Type B pancreatic cell (in vitro differentiated cells): ENCODE data around the gene GOT2. TPM values are rescaled to one million over a fixed set of nuclear protein-coding genes. Genes with fewer than 3 reads are reported as not detected.

Experiments
- DNase-seq: peaks from one replicate; pipeline ENCODE4 v3.0.0; 2021; ENCODE audit warnings: mixed read lengths; ENCODE audit not compliant: unreplicated experiment; ENCODE audit errors: extremely low spot score
- H3K27ac Mint-ChIP-seq: 2 replicates; pipeline ENCODE4 v1.8.0; 2021; ENCODE audit warnings: mild to moderate bottlenecking, mixed read lengths
- H3K27me3 Mint-ChIP-seq: 2 replicates; pipeline ENCODE4 v1.8.0; 2021; ENCODE audit warnings: mixed read lengths
- H3K36me3 Mint-ChIP-seq: 2 replicates; pipeline ENCODE4 v1.8.0; 2021; ENCODE audit warnings: mixed read lengths
- H3K4me1 Mint-ChIP-seq: one replicate; pipeline ENCODE4 v1.8.0; 2021; ENCODE audit warnings: mixed read lengths; ENCODE audit not compliant: unreplicated experiment
- H3K4me3 Mint-ChIP-seq: 2 replicates; pipeline ENCODE4 v1.8.0; 2021; ENCODE audit warnings: mild to moderate bottlenecking, mixed read lengths
- H3K9me3 Mint-ChIP-seq: 2 replicates; pipeline ENCODE4 v1.8.0; 2021; ENCODE audit warnings: mixed read lengths
- CTCF ChIP-seq: fragments of 200-600 bp; sonication (generic); conservative IDR thresholded peaks from 2 replicates; pipeline ENCODE4 v1.5.0; 2021; ENCODE audit warnings: antibody characterized with exemption, mild to moderate bottlenecking
- total RNA-seq: library from RNA; stranded (reverse); gene quantifications from 2 replicates; pipeline ENCODE4 v1.2.1, GENCODE V29; 2021; ENCODE audit warnings: low replicate concordance

GOT2 gene
- total RNA-seq, 1 donor from 2014 or later = 104 TPM

GRCh38 chr16:58658796-58659211 is 75.3 kb downstream of the GOT2 start:
- DNase-seq = no peak
- no peaks in the 10 kb centered on the region for H3K9me3 Mint-ChIP-seq
- no peak overlapping the region for H3K27ac Mint-ChIP-seq
- H3K36me3 Mint-ChIP-seq = no peaks in the 10 kb centered on the region
- no peaks in the 10 kb centered on the region for H3K27me3 Mint-ChIP-seq
- TF ChIP-seq CTCF = no peak
- peaks cover 15% of the 10 kb centered on the region for H3K4me1 Mint-ChIP-seq
- no peak overlapping the region for H3K4me3 Mint-ChIP-seq

Other genes with a start within 250 kb of the GOT2 start
- gene NDRG4, start 234.2 kb downstream of the GOT2 start, total RNA-seq = 23.7 and 42.9 TPM in 2 replicates
- gene SETD6, start 218.8 kb downstream of the GOT2 start, total RNA-seq = 32.6 and 36.5 TPM in 2 replicates
- gene CNOT1, start 104.5 kb downstream of the GOT2 start, total RNA-seq = 216 and 242 TPM in 2 replicates
- 28.1 and 31.6 TPM in 2 replicates for gene SLC38A7, start 49.5 kb downstream of the GOT2 start, total RNA-seq